H1 (cell line): ENCODE results near the gene PATL2. TPM values are rescaled to one million over a fixed set of nuclear protein-coding genes. Genes with fewer than 3 reads are reported as not detected.

Source experiments
- CTCF ChIA-PET: fragments of 300-600 bp; sonication (Branson Sonifier 250); formaldehyde crosslinking; loops from one replicate; lab custom pipeline; 2021; ENCODE audit not compliant: partially characterized antibody; lab: Charles Lee
- POLR2A ChIA-PET: fragments of 300-600 bp; sonication (Branson Sonifier 250); formaldehyde crosslinking; loops from one replicate; lab custom pipeline; 2021; ENCODE audit warnings: inconsistent platforms; ENCODE audit not compliant: partially characterized antibody; lab: Charles Lee
- DNase-seq, 2 experiments: peaks; one replicate each; pipeline versions ENCODE4 v3.0.0 to v3.0.0-alpha.2; 2010 to 2022; ENCODE audit warnings: low spot score in 2 of 2, low read depth in 1 of 2, mixed read lengths in 1 of 2
- FAIRE-seq: peaks from 2 replicates; lab custom pipeline; 2011; peaks lifted over from hg19 to GRCh38; lab: Jason Lieb, UNC
- H2AFZ ChIP-seq: 2 replicates; pipeline ENCODE4 v1.8.1; 2012; ENCODE audit warnings: low read length, inconsistent platforms
- H2AK5ac ChIP-seq: 2 replicates; pipeline ENCODE4 v1.6.1; 2013; ENCODE audit warnings: low read depth, low read length
- H2BK120ac ChIP-seq: replicated peaks from 2 replicates; pipeline ENCODE3; 2013; ENCODE audit warnings: low read depth, low read length, inconsistent platforms
- H2BK12ac ChIP-seq: 2 replicates; pipeline ENCODE4 v1.6.1; 2013; ENCODE audit warnings: low read depth, low read length
- H2BK15ac ChIP-seq: 2 replicates; pipeline ENCODE4 v1.6.1; 2013; ENCODE audit warnings: low read length
- H2BK20ac ChIP-seq: 2 replicates; pipeline ENCODE4 v1.6.1; 2013; ENCODE audit warnings: low read length
- H2BK5ac ChIP-seq: 2 replicates; pipeline ENCODE4 v1.6.1; 2013; ENCODE audit warnings: low read depth, low read length
- H3K14ac ChIP-seq: 2 replicates; pipeline ENCODE4 v1.6.1; 2013; ENCODE audit warnings: inconsistent platforms; ENCODE audit not compliant: insufficient read length
- H3K18ac ChIP-seq: 2 replicates; pipeline ENCODE4 v1.6.1; 2013; ENCODE audit warnings: low read length; ENCODE audit errors: extremely low read depth
- H3K23ac ChIP-seq: 2 replicates; pipeline ENCODE4 v1.6.1; 2013; ENCODE audit warnings: inconsistent platforms; ENCODE audit not compliant: insufficient read length
- H3K23me2 ChIP-seq: 2 replicates; pipeline ENCODE4 v1.6.1; 2013; ENCODE audit warnings: low read depth, low read length
- H3K27ac ChIP-seq: 2 replicates; pipeline ENCODE4 v1.6.1; 2011; ENCODE audit warnings: low read depth, low read length, inconsistent platforms
- H3K27me3 ChIP-seq, 4 experiments: replicated peaks in 1 of 4; 1 replicate in 1 of 4; 2 replicates in 3 of 4; pipeline versions ENCODE4 v1.6.1 to v1.8.1; 2011 to 2013; ENCODE audit warnings: low read length in 3 of 4, mild to moderate bottlenecking in 3 of 4, inconsistent platforms in 2 of 4, mixed read lengths in 2 of 4, moderate library complexity in 1 of 4; ENCODE audit not compliant: control insufficient read depth in 3 of 4, insufficient read depth in 3 of 4; ENCODE audit errors: extremely low read depth in 1 of 4
- H3K36me3 ChIP-seq, 4 experiments: 2 replicates each; pipeline versions ENCODE4 v1.6.1 to v1.8.1; 2011 to 2013; ENCODE audit warnings: mild to moderate bottlenecking in 4 of 4, low read length in 3 of 4, moderate library complexity in 2 of 4, control low read depth in 1 of 4, inconsistent platforms in 1 of 4; ENCODE audit not compliant: insufficient read depth in 4 of 4, control insufficient read depth in 2 of 4
- H3K4ac ChIP-seq: replicated peaks from 2 replicates; pipeline ENCODE3; 2013; ENCODE audit warnings: low read length, low read depth, mixed read lengths, inconsistent platforms; ENCODE audit not compliant: insufficient read length
- H3K4me1 ChIP-seq, 4 experiments: replicated peaks in 1 of 4; 1 replicate in 1 of 4; 2 replicates in 3 of 4; pipeline versions ENCODE4 v1.6.1 to v1.8.1; 2011 to 2013; ENCODE audit warnings: low read length in 3 of 4, inconsistent platforms in 2 of 4, mixed read lengths in 1 of 4; ENCODE audit not compliant: insufficient read depth in 4 of 4, control insufficient read depth in 3 of 4
- H3K4me2 ChIP-seq, 2 experiments: 2 replicates each; pipeline versions ENCODE4 v1.6.1 to v1.8.1; 2011 to 2013; ENCODE audit warnings: low read depth in 2 of 2, low read length in 2 of 2, control low read depth in 1 of 2, inconsistent platforms in 1 of 2, mild to moderate bottlenecking in 1 of 2; ENCODE audit not compliant: insufficient read depth in 1 of 2
- H3K4me3 ChIP-seq, 4 experiments: fragments of 200-600, 300-600 bp in 1 of 4; sonication (generic), shearing (Covaris generic), sonication (Bioruptor Twin) in 1 of 4; 2 replicates each; pipeline versions ENCODE4 v1.5.1 to v1.8.1; 2011 to 2016; ENCODE audit warnings: low read length in 4 of 4, low read depth in 3 of 4, control low read depth in 2 of 4, inconsistent platforms in 2 of 4, mild to moderate bottlenecking in 2 of 4, mixed read lengths in 1 of 4, moderate library complexity in 1 of 4; ENCODE audit not compliant: insufficient read depth in 2 of 4; ENCODE audit errors: extremely low read depth in 1 of 4
- H3K56ac ChIP-seq: replicated peaks from 2 replicates; pipeline ENCODE3; 2013; ENCODE audit warnings: low read depth, mild to moderate bottlenecking, mixed read lengths, low read length, inconsistent platforms; ENCODE audit not compliant: insufficient read length
- H3K79me1 ChIP-seq: 2 replicates; pipeline ENCODE4 v1.6.1; 2013; ENCODE audit warnings: low read depth, low read length, control low read depth
- H3K79me2 ChIP-seq, 2 experiments: 2 replicates each; pipeline versions ENCODE4 v1.6.1 to v1.8.1; 2012 to 2013; ENCODE audit warnings: low read length in 2 of 2, mild to moderate bottlenecking in 2 of 2, inconsistent platforms in 1 of 2; ENCODE audit not compliant: insufficient read depth in 2 of 2, control insufficient read depth in 1 of 2
- H3K9ac ChIP-seq, 4 experiments: replicated peaks in 1 of 4; 1 replicate in 1 of 4; 2 replicates in 3 of 4; pipeline versions ENCODE4 v1.6.1 to v1.8.1; 2011 to 2013; ENCODE audit warnings: low read depth in 3 of 4, low read length in 3 of 4, control low read depth in 2 of 4, mild to moderate bottlenecking in 2 of 4, moderate library complexity in 2 of 4, inconsistent platforms in 1 of 4; ENCODE audit errors: extremely low read depth in 1 of 4
- H3K9me3 ChIP-seq, 2 experiments: 2 replicates each; pipeline versions ENCODE4 v1.6.1 to v1.8.1; 2012 to 2013; ENCODE audit warnings: mild to moderate bottlenecking in 2 of 2, moderate library complexity in 2 of 2, control low read depth in 1 of 2, inconsistent platforms in 1 of 2, low read depth in 1 of 2, low read length in 1 of 2, mixed read lengths in 1 of 2; ENCODE audit not compliant: insufficient read depth in 2 of 2
- H4K20me1 ChIP-seq, 2 experiments: replicated peaks in 1 of 2; 2 replicates each; pipeline versions ENCODE3 to v1.8.1; 2011 to 2013; ENCODE audit warnings: inconsistent platforms in 2 of 2, low read length in 2 of 2, mild to moderate bottlenecking in 1 of 2; ENCODE audit not compliant: insufficient read depth in 2 of 2, control insufficient read depth in 1 of 2
- H4K5ac ChIP-seq: 2 replicates; pipeline ENCODE4 v1.6.1; 2013; ENCODE audit warnings: low read length, low read depth, mixed read lengths, inconsistent platforms; ENCODE audit not compliant: insufficient read length
- H4K8ac ChIP-seq: 2 replicates; pipeline ENCODE4 v1.8.0; 2013; ENCODE audit warnings: mild to moderate bottlenecking, moderate library complexity, low read length, inconsistent platforms; ENCODE audit not compliant: insufficient read depth; ENCODE audit errors: extremely low read depth
- H4K91ac ChIP-seq: replicated peaks from 2 replicates; pipeline ENCODE3; 2013; ENCODE audit warnings: low read length, mixed read lengths, inconsistent platforms; ENCODE audit not compliant: insufficient read length
- CTCF ChIP-seq, 3 experiments: IDR thresholded peaks; 1 replicate in 2 of 3; 2 replicates in 1 of 3; pipeline versions ENCODE4 v1.5.1 to v1.6.1; 2011; ENCODE audit warnings: low read length in 3 of 3, mild to moderate bottlenecking in 3 of 3, inconsistent platforms in 2 of 3, low read depth in 1 of 3, moderate library complexity in 1 of 3; ENCODE audit not compliant: insufficient read depth in 1 of 3; ENCODE audit errors: control extremely low read depth in 1 of 3
- GABPA ChIP-seq: IDR thresholded peaks from 2 replicates; pipeline ENCODE4 v1.6.1; 2011; ENCODE audit warnings: mild to moderate bottlenecking, low read length, moderate library complexity, borderline replicate concordance; ENCODE audit not compliant: insufficient read depth
- KDM4A ChIP-seq: IDR thresholded peaks from one replicate; pipeline ENCODE4 v1.7.1; 2012; ENCODE audit warnings: low read depth, mild to moderate bottlenecking, moderate library complexity, low read length, inconsistent platforms; ENCODE audit not compliant: severe bottlenecking
- NANOG ChIP-seq: IDR thresholded peaks from 2 replicates; pipeline ENCODE4 v1.6.1; 2011; ENCODE audit warnings: low read length, low read depth, mild to moderate bottlenecking, inconsistent platforms; ENCODE audit not compliant: insufficient read depth, poor library complexity, severe bottlenecking
- RFX5 ChIP-seq: IDR thresholded peaks from 2 replicates; pipeline ENCODE4 v1.6.1; 2011; ENCODE audit warnings: low read depth, low read length, improper control_type of control experiment, borderline replicate concordance
- SUZ12 ChIP-seq: fragments of 200-600 bp; sonication (generic); IDR thresholded peaks from 2 replicates; pipeline ENCODE4 v1.6.1; 2012; ENCODE audit warnings: mild to moderate bottlenecking, inconsistent platforms, low read length, moderate library complexity, mixed read lengths
- TAF7 ChIP-seq: optimal IDR thresholded peaks from 2 replicates; pipeline ENCODE3; 2011; ENCODE audit warnings: low read depth, mild to moderate bottlenecking, inconsistent platforms, low read length, moderate library complexity, borderline replicate concordance
- WGBS, 2 experiments: shearing (Covaris generic) in 1 of 2; methylation state at CpG; one replicate each; pipeline versions ENCODE4 v1.1.6 to v1.1.7; 2013 to 2015; ENCODE audit warnings: low lambda C conversion rate in 2 of 2, mixed read lengths in 2 of 2, inconsistent platforms in 1 of 2, low coverage in 1 of 2, missing lambda C conversion rate in 1 of 2; ENCODE audit not compliant: insufficient replicate concordance in 2 of 2, insufficient coverage in 1 of 2, insufficient read length in 1 of 2; ENCODE audit errors: extremely low coverage in 1 of 2, missing lambda C conversion rate in 1 of 2; 5-methylcytosine and 5-hydroxymethylcytosine counted together
- polyA plus RNA-seq, 7 experiments: library from polyadenylated mRNA; depleted of rRNA in 3 of 7; stranded (reverse) in 5 of 7; unstranded in 2 of 7; fragments of >200 nt in 5 of 7; fragments of 200-250 nt in 2 of 7; gene quantifications; 1 replicate in 5 of 7; 2 replicates in 1 of 7; 4 replicates in 1 of 7; pipeline versions ENCODE4 v1.2.1 to v1.2.3, GENCODE V29; 2011 to 2013; ENCODE audit warnings: missing spikeins in 2 of 7, mixed read lengths in 2 of 7
- total RNA-seq: library from RNA; stranded (reverse); fragmentation: NEBNext Ultra II Directional; extraction: Animal tissue kit (Norgen Biotek cat#: 25700); gene quantifications from 2 replicates; pipeline ENCODE4 v1.2.1, GENCODE V29; 2021

The PATL2 gene
- total and polyA plus RNA-seq, 2 of the 8 experiments (the other 6 are each of a cell fraction or from before 2014, with no cell fraction given) = 0.65 to 1.3 TPM

GRCh38 chr15:44720460-44721176, 9.5 kb upstream of the PATL2 start:
- no peak overlapping the region for H3K9ac ChIP-seq
- H2BK5ac ChIP-seq = no peak overlapping the region
- H2AFZ ChIP-seq = no peak overlapping the region
- no peaks in the 10 kb centered on the region for H3K79me2 ChIP-seq
- H3K4ac ChIP-seq = no peak overlapping the region
- H2BK20ac ChIP-seq = no peak overlapping the region
- no peaks in the 10 kb centered on the region for H3K9me3 ChIP-seq
- no peak overlapping the region for H2BK12ac ChIP-seq
- no peaks in the 10 kb centered on the region for H3K23me2 ChIP-seq
- no peaks in the 10 kb centered on the region for H3K79me1 ChIP-seq
- peaks cover 2 to 22% (median 17%) of the 10 kb centered on the region in 4 experiments; a peak in 6 of 8 replicates for H3K36me3 ChIP-seq
- no peak overlapping the region for H3K18ac ChIP-seq
- DNase-seq (no peak), FAIRE-seq (no peak)
- no peaks in the 10 kb centered on the region for H4K20me1 ChIP-seq
- no peak overlapping the region for H3K27ac ChIP-seq
- no peak overlapping the region for H4K91ac ChIP-seq
- WGBS, 2 experiments = 82% methylated on average over 4 of the region's 4 CpGs; no CpG with 5 or more reads in 1 of the 2 experiments
- H3K27me3 ChIP-seq = no peaks in the 10 kb centered on the region
- H3K4me1 ChIP-seq = no peaks in the 10 kb centered on the region; a peak in 1 of 7 replicates
- no peak overlapping the region for H2BK15ac ChIP-seq
- no peak overlapping the region for H3K4me3 ChIP-seq
- CTCF ChIA-PET = interaction anchor here (0.6 to 1.4 kb wide), 3 partner anchors 18 to 95 kb away, joined by 3 read pairs; no protein-coding TSS in a partner anchor
- no peak overlapping the region for H4K5ac ChIP-seq
- no peak overlapping the region for H2AK5ac ChIP-seq
- no peak overlapping the region for H3K23ac ChIP-seq
- H2BK120ac ChIP-seq = no peak overlapping the region
- POLR2A ChIA-PET = interaction anchor here (0.7 to 2.7 kb wide), 2 partner anchors 9 to 10 kb away, joined by 3 to 14 read pairs; partner anchors contain the start of genes B2M and PATL2
- H3K14ac ChIP-seq = no peak overlapping the region
- no peak overlapping the region for H3K4me2 ChIP-seq
- no peak overlapping the region for H4K8ac ChIP-seq
- no peak overlapping the region for H3K56ac ChIP-seq
- TF ChIP-seq SUZ12 (no peak), GABPA (no peak), NANOG (no peak), KDM4A (no peak), RFX5 (no peak), TAF7 (no peak), CTCF (IDR thresholded peaks at IDR 0.05; ENCODE audit: control extremely low read depth in 1 of 3, insufficient read depth in 1 of 3, low read depth in 1 of 3, low read length in 3 of 3) (no peak)
